Left lung (tissue), 10 donors: Measurements from ENCODE around the gene CALML6. TPM values are rescaled to one million over a fixed set of nuclear protein-coding genes. Genes with fewer than 3 reads are reported as not detected.

Experiments
- ATAC-seq: fragments of 200-7000 bp; cut with Tn5 transposase; one replicate; pipeline ENCODE4 v1.9.1; 2020; ENCODE audit warnings: moderate library complexity
- DNase-seq, 4 donors: peaks; one replicate each; pipeline ENCODE4 v3.0.0-alpha.2; 2013 to 2020
- H3K27ac ChIP-seq, 2 donors: fragments of 200-600 bp; sonication (generic) in 1 of 2; one replicate each; pipeline versions ENCODE4 v1.5.0 to v1.8.0; 2020 to 2021
- H3K27me3 ChIP-seq, 2 donors: fragments of 200-600 bp; sonication (generic) in 1 of 2; one replicate each; pipeline versions ENCODE4 v1.5.0 to v1.8.0; 2020 to 2021
- H3K36me3 ChIP-seq, 2 donors: fragments of 200-600 bp; sonication (generic) in 1 of 2; one replicate each; pipeline versions ENCODE4 v1.5.0 to v1.8.0; 2020 to 2021
- H3K4me1 ChIP-seq, 2 donors: fragments of 200-600 bp; one replicate each; pipeline ENCODE4 v1.8.0; 2021
- H3K4me3 ChIP-seq, 2 donors: fragments of 200-600 bp; sonication (generic) in 1 of 2; one replicate each; pipeline versions ENCODE4 v1.5.0 to v1.8.0; 2020 to 2021; ENCODE audit warnings: mild to moderate bottlenecking in 1 of 2
- H3K9me3 ChIP-seq, 2 donors: fragments of 200-600 bp; sonication (generic) in 1 of 2; one replicate each; pipeline versions ENCODE4 v1.5.0 to v1.8.0; 2020 to 2021
- intact Hi-C, 2 donors: fragments of 100-400 bp; cut with DNase I; formaldehyde crosslinking; loops; one replicate each; pipeline versions ENCODE4 v1.11.2 to v1.14.2; 2022
- polyA plus RNA-seq, 6 donors: library from polyadenylated mRNA; unstranded; fragments of 120-200 nt; gene quantifications; one replicate each; pipeline ENCODE4 v1.2.1, GENCODE V29; 2013; ENCODE audit not compliant: insufficient read length in 6 of 6
- total RNA-seq, 2 donors: library from RNA; stranded (reverse); fragmentation: NEBNext Ultra II Directional; extraction: Animal tissue kit (Norgen Biotek cat#: 25700); gene quantifications; one replicate each; pipeline ENCODE4 v1.2.1, GENCODE V29; 2021
- TF ChIP-seq, protein P1 (sequence below), 2 donors: fragments of 200-600 bp; sonication (generic) in 1 of 2; IDR thresholded peaks; one replicate each; pipeline versions ENCODE4 v1.5.0 to v1.8.0; 2021; ENCODE audit warnings: antibody characterized with exemption in 2 of 2
- donor health status: DM: no; HTN: yes; CAD: no.
- donor health status: DM: no; HTN: no; CAD: no.

CALML6 gene
- total and polyA plus RNA-seq, 8 donors = 0.67 to 1.5 (median 0.91) TPM

DNA sequence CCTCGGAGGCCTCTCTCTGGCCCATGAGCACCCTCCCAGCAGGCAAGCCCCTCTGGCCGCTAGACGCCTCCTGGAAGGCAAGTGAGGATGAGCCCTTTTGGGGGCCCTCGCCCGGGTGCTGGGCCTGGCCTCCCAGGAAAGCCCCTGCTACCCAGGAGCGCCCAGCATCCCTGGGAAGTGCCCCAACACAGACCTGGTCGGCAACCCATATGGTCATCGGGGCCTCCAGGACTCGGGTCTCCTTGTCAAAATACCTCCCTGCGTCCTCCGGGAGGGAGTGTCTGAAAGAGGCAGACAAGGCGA, 25.0 kb downstream of the CALML6 start:
- Histone ChIP-seq H3K27ac (no peak overlapping the region), H3K36me3 (no peaks in the 10 kb centered on the region), H3K4me3 (no peak overlapping the region), H3K27me3 (peaks cover 0 to 30% of the 10 kb centered on the region in 2 donors), H3K4me1 (peaks cover 0 to 6% of the 10 kb centered on the region in 2 donors), H3K9me3 (no peaks in the 10 kb centered on the region)
- no peak for ATAC-seq
- DNase-seq = peak in 1 of 4 donors; percentile 46
- intact Hi-C loops = loop anchor here in 1 of 2 donors (5.0 kb wide), 1 partner anchor 107 kb away; no protein-coding TSS in a partner anchor
- TF ChIP-seq, protein P1, sequence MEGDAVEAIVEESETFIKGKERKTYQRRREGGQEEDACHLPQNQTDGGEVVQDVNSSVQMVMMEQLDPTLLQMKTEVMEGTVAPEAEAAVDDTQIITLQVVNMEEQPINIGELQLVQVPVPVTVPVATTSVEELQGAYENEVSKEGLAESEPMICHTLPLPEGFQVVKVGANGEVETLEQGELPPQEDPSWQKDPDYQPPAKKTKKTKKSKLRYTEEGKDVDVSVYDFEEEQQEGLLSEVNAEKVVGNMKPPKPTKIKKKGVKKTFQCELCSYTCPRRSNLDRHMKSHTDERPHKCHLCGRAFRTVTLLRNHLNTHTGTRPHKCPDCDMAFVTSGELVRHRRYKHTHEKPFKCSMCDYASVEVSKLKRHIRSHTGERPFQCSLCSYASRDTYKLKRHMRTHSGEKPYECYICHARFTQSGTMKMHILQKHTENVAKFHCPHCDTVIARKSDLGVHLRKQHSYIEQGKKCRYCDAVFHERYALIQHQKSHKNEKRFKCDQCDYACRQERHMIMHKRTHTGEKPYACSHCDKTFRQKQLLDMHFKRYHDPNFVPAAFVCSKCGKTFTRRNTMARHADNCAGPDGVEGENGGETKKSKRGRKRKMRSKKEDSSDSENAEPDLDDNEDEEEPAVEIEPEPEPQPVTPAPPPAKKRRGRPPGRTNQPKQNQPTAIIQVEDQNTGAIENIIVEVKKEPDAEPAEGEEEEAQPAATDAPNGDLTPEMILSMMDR (IDR thresholded peaks at IDR 0.05) = no peak

DNA sequence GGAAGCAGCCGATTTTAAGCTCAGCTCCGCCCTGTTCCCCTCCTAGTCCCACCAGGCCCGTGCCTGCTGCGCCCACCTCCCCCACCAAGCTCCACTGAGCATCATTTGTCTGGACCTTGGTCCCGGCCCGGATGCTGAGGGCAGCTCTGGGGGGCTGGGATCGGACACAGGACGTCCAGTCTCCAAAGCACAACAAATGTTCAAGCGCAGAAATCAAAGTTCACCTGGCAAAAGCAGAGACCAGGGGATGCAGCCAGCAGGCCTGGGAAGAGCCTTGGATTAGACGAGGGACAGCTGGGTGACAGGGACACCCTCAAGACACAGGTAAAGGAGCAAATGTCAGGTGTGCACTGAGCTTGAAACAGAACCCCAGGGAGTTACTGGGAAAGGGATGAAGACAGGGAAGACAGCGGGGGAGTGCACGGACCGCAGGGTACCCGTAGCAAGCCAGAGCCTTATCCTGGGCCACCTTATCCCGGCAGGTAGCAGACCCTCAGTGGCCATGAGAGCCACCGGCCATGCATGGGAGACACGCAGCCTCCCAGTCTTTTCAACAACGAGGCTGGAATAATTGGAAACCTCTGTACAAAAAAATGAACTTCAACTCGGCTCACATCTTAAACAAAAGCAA, 26.3 kb downstream of the CALML6 start:
- no peak for ATAC-seq
- H3K36me3 ChIP-seq = no peaks in the 10 kb centered on the region
- H3K4me3 ChIP-seq = no peak overlapping the region
- H3K27ac ChIP-seq = no peak overlapping the region
- H3K9me3 ChIP-seq = no peaks in the 10 kb centered on the region
- H3K4me1 ChIP-seq = peaks cover 0 to 6% of the 10 kb centered on the region in 2 donors
- peaks cover 0 to 30% of the 10 kb centered on the region in 2 donors for H3K27me3 ChIP-seq
- intact Hi-C loops = loop anchor here in 1 of 2 donors (5.0 kb wide), 1 partner anchor 106 kb away; no protein-coding TSS in a partner anchor
- TF ChIP-seq, protein P1 (IDR thresholded peaks at IDR 0.05) = no peak
- peak in 1 of 4 donors; percentile 57 for DNase-seq

DNA sequence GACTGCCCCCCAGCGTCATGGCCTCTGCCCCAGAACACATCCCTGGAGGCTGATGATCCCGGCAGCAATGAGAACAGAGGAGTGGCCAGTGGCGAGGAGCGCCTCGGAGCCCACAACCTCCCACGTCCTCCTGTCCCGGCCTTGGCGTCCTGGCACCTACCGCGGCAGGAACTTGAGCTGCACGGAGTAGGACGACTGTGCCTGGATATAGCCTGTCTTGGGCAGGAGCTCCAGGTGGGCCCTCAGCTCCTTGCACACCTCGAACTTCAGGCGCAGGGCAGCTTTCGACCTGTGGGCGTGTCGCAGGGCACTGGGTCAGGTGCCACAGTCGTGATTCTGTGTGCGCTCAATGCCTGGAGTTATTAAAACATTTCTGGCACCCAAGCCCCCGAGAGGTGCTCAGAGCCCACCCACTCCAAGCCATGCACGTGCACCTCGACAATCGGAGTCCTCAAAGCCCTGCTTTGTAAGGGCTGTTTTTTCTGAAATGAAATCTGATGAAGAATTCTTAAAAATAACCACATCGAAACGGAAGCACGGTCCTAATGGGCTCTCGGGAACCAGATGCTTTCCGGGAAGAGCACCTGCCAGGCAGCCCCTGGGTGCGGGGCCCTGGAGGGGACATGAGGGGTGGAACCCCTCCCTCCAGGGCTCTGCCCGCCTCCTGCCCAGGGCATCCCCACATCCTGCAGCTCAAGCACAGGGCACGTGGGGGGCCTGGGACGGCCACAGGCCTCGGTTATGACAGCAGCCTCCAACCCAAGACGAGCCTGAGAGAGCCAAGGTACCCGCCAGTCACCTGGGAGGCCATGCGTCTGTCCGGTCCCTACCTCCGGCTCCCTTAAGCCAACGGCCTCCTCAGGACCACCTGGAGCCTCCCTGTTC, 27.1 kb downstream of the CALML6 start:
- peaks cover 0 to 30% of the 10 kb centered on the region in 2 donors for H3K27me3 ChIP-seq
- intact Hi-C loops = loop anchor here in 1 of 2 donors (5.0 kb wide), 1 partner anchor 105 kb away; no protein-coding TSS in a partner anchor
- TF ChIP-seq, protein P1 (IDR thresholded peaks at IDR 0.05) = no peak
- DNase-seq (peak in 1 of 4 donors; percentile 70), ATAC-seq (no peak)
- H3K4me1 ChIP-seq = peaks cover 3 to 6% of the 10 kb centered on the region in 2 donors
- no peak overlapping the region for H3K4me3 ChIP-seq
- H3K36me3 ChIP-seq = no peaks in the 10 kb centered on the region
- no peak overlapping the region for H3K27ac ChIP-seq
- no peaks in the 10 kb centered on the region for H3K9me3 ChIP-seq

DNA sequence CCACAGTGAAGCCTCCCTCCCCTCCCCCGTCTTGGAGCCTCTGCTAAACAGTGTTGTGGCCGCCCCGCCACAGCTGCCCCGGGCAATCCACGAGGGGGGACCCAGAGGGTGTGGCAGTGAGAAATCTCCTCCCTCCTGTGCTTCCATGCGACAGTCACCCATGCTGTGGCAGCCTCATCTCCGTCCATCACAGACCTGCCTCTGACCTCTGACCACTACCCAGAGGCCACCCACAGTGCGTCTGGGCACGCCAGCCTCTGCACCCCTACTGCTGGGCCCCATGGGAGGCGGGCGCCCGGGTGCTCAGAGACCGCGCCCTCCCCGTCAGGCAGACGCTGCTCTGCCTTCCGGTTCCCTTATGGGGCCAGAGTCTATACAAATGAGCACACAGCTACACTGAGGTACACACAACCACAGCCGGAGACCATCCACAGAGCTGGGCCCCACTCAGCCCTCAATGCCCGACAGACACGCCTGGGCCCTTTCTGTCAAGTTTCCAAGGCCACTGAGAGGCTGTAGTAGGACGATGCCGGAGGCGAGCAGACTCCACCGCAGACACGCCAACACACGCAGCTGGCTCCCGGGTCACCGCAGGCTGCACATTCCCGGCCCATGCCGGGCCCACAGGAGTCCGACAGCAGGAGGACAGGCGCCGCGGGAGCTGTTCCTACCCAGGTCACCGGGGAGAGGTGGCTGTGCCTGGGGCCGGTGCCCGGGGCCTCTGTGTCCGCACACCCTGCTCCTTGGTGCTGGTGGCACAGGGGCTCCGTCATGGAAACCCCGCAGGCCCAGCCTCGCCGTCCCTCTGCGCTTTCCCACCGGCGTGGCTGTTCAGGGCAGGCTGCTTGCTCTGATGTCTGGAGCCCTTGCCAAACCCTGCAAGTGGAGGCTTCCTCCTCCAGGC, 27.9 kb downstream of the CALML6 start:
- no peak overlapping the region for H3K27ac ChIP-seq
- DNase-seq (peak in 1 of 4 donors; percentile 82), ATAC-seq (no peak)
- peaks cover 3 to 6% of the 10 kb centered on the region in 2 donors for H3K4me1 ChIP-seq
- H3K4me3 ChIP-seq = no peak overlapping the region
- intact Hi-C loops = loop anchor here in 1 of 2 donors (5.0 kb wide), 1 partner anchor 104 kb away; no protein-coding TSS in a partner anchor
- no peaks in the 10 kb centered on the region for H3K9me3 ChIP-seq
- H3K36me3 ChIP-seq = no peaks in the 10 kb centered on the region
- peaks cover 0 to 30% of the 10 kb centered on the region in 2 donors for H3K27me3 ChIP-seq
- TF ChIP-seq, protein P1 (IDR thresholded peaks at IDR 0.05) = no peak
